ENCODE results near the gene PNN. TPM values are rescaled to one million over a fixed set of nuclear protein-coding genes. Genes with fewer than 3 reads are reported as not detected.
"Not testable (repeated sequence)": the region's sequence is repeated elsewhere in the genome, so short reads cannot be mapped to it uniquely, and the experiment has no call there.

Gene PNN
- total RNA-seq, 2 experiments from 2014 or later = 108 to 111 TPM

DNA sequence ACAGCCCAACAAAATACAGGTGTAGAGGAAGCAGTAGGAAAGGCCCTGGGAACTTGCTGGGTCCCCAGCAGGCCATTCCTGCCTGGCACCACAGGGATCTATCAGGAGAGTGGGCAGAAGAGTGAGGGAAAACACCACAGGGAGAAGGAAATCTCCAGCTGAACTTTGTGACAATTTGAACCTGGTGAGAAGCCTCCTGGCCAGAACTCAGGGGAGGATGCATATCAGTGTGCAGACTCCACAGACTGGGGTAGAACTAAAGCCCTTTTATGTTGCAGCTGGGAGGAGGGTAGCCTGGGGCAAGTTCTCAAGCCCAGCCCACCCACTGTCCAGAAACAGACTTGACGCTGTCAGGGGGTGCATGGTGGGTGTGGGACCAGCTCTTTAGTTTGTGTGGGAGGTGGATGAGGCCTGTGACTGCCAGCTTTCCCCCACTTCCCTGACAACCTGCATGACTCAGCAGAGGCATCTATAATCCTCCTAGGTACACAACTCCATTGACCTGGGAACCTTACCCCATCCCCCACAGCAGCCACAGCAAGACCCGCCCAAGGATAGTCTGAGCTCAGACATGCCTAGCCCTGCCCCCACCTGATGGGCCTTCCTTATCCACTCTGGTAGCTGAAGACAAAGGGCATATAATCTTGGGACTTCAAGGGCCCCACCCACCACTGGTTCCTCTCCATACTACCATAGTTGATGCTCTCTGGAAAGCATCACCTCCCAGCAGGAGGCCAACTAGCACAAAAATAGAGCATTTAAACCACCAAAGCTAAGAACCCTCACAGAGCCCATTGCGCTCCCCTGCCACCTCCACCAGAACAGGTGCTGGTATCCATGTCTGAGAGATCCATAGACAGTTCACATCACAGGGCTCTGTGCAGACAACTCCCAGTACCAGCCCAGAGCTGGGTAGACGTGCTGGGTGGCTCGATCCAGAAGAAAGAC, 28.9 kb downstream of the PNN start:
- DNase-seq = no peak
- Mint-ChIP-seq H3K36me3 (peaks cover 5% of the 10 kb centered on the region), H3K27me3 (no peaks in the 10 kb centered on the region), H3K4me1 (peaks cover 16% of the 10 kb centered on the region), H3K9me3 (peaks cover 13% of the 10 kb centered on the region), H3K27ac (no peak overlapping the region), H3K4me3 (no peak overlapping the region)

DNA sequence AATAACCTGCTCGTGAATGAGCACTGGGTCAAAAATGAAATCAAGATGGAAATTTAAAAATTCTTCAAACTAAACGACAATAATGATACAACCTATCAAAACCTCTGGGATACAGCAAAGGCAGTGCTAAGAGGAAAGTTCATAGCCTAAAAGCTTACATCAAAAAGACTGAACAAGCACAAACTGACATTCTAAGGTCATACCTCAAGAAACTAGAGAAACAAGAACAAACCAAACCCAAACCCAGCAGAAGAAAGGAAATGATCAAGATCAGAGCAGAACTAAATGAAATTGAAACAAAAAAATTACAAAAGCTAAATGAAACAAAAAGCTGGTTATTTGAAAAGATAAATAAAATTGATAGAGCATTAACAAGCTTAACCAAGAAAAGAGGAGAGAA, 32.4 kb downstream of the PNN start:
- H3K36me3 Mint-ChIP-seq, DNase-seq, H3K27me3 Mint-ChIP-seq: not testable (repeated sequence)
- Mint-ChIP-seq H3K4me3 (peak overlapping the region; percentile 11), H3K27ac (peak overlapping the region; percentile 52), H3K4me1 (peaks cover 16% of the 10 kb centered on the region), H3K9me3 (peaks cover 13% of the 10 kb centered on the region)

DNA sequence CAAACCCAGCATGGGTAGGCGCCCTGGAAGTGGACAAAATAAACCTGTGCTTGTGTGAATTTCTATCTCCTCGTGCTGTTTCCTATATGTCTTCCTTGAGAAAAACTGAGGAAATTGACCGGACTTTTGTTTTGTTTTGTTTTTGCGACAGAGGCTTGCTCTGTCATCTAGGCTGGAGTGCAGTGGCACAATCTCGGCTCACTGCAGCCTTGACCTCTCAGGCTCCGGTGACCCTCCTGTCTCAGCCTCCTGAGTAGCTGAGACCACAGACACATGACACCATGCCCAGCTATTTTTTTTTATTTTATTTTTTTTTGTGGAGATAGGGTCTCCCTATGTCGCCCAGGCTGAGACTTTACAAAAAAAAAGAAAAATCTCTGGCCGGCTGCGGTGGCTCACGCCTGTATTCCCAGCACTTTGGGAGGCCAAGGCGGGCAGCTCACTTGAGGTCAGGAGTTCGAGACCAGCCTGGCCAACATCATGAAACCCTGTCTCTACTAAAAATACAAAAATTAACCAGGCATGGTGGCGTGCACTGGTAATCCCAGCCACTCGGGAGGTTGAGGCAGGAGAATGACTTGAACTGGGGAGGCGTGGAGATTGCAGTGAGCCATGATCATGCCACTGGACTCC, 36.2 kb downstream of the PNN start:
- Mint-ChIP-seq H3K4me3 (no peak overlapping the region), H3K9me3 (peaks cover 13% of the 10 kb centered on the region), H3K4me1 (peaks cover 14% of the 10 kb centered on the region), H3K27ac (no peak overlapping the region), H3K27me3 (no peaks in the 10 kb centered on the region), H3K36me3 (peaks cover 5% of the 10 kb centered on the region)
- DNase-seq = no peak

DNA sequence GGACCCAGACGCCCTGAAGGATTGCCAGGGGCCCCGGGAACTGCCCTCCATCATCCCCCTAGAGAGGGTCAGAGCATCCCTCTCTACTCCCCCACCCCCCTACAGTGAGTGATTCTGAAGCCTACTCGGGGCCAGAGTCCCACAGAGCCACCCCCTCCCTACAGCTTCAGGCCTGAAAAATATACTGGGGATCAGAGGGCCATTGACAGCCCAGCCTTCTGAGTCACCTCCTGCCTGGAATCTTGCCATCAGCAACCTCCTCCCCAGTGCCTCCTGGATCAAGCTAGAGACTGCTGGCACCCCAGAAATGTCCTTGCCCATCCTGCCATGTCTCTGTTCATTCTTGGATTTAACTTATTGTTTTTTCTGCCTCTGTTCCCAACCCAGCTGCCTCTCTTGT, 37.0 kb downstream of the PNN start:
- Mint-ChIP-seq H3K36me3 (no peaks in the 10 kb centered on the region), H3K9me3 (peaks cover 10% of the 10 kb centered on the region), H3K27me3 (no peaks in the 10 kb centered on the region), H3K27ac (no peak overlapping the region), H3K4me3 (no peak overlapping the region), H3K4me1 (peaks cover 13% of the 10 kb centered on the region)
- DNase-seq = no peak

DNA sequence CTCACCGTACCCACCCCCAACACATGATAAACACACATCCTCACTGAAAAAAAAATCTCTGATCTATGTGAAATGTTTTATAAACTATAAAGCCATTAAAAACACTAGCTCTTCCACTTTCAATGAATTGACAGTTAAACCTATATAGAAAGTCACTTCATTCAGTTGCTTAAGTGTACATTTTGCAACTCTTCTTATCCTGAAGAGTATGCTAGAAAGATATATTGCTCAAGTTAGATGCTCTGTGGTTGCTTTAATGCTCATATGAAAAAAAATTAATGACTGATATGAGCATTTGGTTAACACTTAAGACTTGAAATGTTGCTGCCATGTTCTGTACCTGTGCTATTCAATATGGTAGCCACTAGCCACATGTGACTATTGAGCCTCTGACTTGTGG, 37.6 kb downstream of the PNN start:
- no peak overlapping the region for H3K4me3 Mint-ChIP-seq
- DNase-seq = no peak
- no peaks in the 10 kb centered on the region for H3K36me3 Mint-ChIP-seq
- H3K27me3 Mint-ChIP-seq = no peaks in the 10 kb centered on the region
- H3K27ac Mint-ChIP-seq = no peak overlapping the region
- peaks cover 8% of the 10 kb centered on the region for H3K9me3 Mint-ChIP-seq
- peaks cover 14% of the 10 kb centered on the region for H3K4me1 Mint-ChIP-seq

DNA sequence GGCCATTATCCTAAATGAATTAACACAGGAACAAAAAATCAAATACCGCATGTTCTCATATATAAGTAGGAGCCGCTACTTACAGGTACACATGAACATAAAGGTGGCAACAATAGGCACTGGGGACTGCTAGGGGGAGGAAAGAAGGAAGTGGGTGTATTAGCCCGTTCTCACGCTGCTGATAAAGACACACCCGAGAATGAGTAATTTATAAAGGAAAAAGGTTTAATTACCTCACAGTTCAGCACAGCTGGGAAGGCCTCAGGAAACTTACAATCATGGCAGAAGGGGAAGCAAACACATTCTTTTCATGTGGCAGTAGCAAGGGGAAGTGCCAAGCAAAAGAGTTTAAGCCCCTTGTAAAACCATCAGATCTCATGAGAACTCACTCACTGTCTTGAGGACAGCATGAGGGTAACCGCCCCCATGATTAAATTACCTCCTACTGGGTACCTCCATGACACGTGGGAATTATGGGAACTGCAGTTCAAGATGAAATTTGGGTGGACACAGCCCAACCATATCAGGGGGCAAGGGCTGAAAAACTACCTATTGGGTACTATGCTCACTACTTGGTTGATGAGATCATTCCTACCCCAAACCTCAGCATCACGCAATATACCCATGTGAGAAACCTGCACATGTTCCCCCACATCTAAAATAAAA, 42.3 kb downstream of the PNN start:
- DNase-seq = no peak
- H3K4me1 Mint-ChIP-seq = peaks cover 19% of the 10 kb centered on the region
- no peaks in the 10 kb centered on the region for H3K27me3 Mint-ChIP-seq
- no peak overlapping the region for H3K27ac Mint-ChIP-seq
- H3K9me3 Mint-ChIP-seq = peaks cover 6% of the 10 kb centered on the region
- no peaks in the 10 kb centered on the region for H3K36me3 Mint-ChIP-seq
- no peak overlapping the region for H3K4me3 Mint-ChIP-seq

DNA sequence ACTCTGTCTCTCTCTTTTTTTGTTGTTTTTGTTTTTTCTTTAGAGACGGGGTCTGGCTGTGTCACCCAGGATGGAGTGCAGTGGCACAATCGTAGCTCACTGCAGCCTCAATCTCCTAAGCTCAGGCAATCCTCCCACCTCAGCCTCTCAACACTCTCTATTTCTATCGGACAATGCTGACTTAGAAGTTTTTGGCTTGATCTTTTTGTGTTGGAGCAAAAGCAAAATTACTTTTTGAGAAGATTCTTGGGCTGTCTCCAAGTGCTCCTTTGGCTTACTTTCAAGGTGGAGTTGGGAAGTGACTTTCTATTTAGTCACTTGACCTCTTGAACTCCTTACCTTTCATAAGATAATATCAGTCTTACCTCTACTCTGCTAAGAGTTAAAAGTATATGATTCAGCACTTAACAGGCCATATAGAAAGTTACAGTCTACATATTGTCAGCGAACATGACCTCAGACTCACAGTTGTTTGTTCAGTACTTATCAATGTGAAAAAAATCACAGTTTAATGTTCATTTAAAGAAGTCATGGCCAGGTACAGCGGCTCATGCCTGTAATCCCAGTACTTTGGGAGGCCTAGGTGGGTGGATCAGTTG, 43.2 kb downstream of the PNN start:
- no peak for DNase-seq
- Mint-ChIP-seq H3K36me3 (no peaks in the 10 kb centered on the region), H3K9me3 (peaks cover 6% of the 10 kb centered on the region), H3K4me3 (no peak overlapping the region), H3K27me3 (no peaks in the 10 kb centered on the region), H3K4me1 (peaks cover 19% of the 10 kb centered on the region), H3K27ac (peak overlapping the region; percentile 42)

DNA sequence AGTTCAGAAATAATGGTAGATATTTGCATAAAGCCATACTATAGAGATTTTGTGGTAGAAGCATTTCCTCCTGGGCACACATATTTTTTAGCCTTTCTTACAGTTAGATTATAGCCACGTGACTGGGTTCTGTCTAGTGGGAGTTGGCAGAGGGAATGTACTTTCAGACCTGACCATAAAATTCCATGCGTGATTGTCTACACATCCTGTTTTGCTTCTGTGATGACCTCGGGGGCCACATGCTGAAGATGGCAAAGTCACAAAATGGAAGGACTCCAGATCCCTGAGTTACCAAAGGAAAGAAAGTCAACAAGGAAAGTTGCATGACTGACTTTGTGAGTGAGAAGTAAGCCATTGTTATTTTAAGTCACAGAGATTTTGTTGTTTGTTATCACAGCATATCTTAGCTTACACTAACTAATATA, 44.0 kb downstream of the PNN start:
- no peaks in the 10 kb centered on the region for H3K27me3 Mint-ChIP-seq
- H3K4me3 Mint-ChIP-seq = no peak overlapping the region
- DNase-seq = no peak
- H3K27ac Mint-ChIP-seq = no peak overlapping the region
- H3K9me3 Mint-ChIP-seq = peaks cover 6% of the 10 kb centered on the region
- peaks cover 19% of the 10 kb centered on the region for H3K4me1 Mint-ChIP-seq
- H3K36me3 Mint-ChIP-seq = no peaks in the 10 kb centered on the region

DNA sequence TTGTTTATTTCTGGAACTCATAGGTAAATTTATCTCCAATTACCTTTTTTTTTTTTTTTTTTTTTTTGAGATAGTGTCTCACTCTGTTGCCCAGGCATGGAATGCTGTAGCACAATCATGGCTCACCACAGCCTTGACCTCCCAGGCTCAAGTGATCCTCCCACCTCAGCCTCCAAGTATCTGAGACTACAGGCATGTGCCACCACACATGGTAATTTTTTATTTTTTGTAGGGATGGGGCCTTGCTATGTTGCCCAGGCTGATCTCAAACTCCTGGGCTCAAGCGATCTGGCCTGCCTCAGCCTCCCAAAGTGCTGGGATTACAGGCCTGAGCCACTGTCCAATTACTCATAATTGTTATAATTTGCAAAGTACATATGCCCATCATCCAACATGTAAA, 45.4 kb downstream of the PNN start:
- H3K9me3 Mint-ChIP-seq, H3K27me3 Mint-ChIP-seq, H3K4me3 Mint-ChIP-seq, H3K27ac Mint-ChIP-seq, DNase-seq, H3K36me3 Mint-ChIP-seq: not testable (repeated sequence)
- peaks cover 19% of the 10 kb centered on the region for H3K4me1 Mint-ChIP-seq

DNA sequence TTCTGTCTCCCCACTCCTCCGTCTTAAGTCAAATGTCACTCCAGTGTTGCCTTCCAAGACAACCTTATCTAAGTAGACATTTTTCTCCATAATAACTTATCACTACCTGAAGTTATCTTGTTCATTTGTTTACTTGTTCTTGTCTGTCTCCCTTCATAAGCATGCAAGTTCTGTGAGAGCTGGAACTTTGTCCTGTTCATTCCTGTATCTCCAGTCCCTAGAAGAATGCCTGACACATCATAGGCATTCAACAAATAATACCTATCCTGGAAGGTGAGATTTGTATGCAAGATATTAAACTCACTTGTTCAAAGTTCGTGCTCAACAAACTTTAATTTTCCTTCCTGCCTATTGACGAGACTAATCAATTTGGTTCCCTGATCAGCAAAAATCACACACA, 53.0 kb downstream of the PNN start:
- Mint-ChIP-seq H3K36me3 (no peaks in the 10 kb centered on the region), H3K4me3 (no peak overlapping the region), H3K9me3 (no peaks in the 10 kb centered on the region), H3K27me3 (no peaks in the 10 kb centered on the region), H3K27ac (peak overlapping the region; percentile 94), H3K4me1 (peaks cover 36% of the 10 kb centered on the region)
- DNase-seq = no peak

DNA sequence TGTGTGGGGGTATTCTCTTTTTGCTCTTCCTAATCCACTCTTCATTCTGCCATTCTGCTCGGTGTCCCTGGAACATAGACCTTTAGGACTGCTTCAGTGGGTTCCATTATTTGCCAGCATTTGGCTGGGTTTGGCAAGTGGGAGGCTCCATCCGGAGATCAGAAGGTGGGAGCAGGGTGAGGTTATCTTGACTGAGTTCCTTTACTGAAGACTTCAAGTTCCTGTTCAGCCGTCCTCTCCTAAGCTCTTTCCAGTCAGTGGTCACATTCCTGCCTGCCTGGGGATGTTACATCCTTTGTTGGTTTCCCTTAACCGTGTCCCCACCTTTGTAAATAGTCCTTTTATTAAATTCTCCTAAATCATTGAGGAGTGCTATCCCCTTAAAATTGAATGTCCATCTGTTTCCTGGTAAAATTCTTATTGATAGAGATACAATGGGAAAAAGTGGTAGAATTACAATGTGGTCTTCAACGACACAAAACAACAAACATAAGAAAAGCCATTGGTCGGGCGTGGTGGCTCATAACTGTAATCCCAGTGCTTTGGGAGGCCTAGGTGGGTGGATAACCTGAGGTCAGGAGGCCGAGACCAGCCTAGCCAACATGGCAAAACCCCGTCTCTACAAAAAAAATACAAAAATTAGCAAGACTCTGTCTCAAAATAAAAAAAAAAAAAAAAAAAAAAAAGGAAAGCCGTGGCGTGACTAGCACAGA, 53.6 kb downstream of the PNN start:
- Mint-ChIP-seq H3K27ac (peak overlapping the region; percentile 94), H3K4me3 (peak overlapping the region; percentile 39), H3K27me3 (no peaks in the 10 kb centered on the region), H3K9me3 (no peaks in the 10 kb centered on the region), H3K4me1 (peaks cover 38% of the 10 kb centered on the region), H3K36me3 (no peaks in the 10 kb centered on the region)
- no peak for DNase-seq

DNA sequence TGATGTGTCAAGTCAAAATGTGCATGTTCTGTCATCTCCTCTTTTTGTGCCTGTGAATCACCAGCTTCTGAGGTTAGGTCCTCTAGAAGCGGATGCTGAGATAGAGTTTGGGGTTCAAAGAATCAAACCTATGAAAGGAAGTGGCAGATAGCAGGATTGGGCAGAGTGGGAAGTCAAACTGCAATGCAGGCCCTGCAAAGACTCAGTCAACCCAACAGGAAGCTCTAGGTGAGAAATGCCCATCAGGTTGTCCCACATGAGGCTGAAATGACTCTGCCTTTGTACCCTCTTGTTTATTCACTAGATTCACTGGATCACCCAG, 54.1 kb downstream of the PNN start:
- H3K4me1 Mint-ChIP-seq = peaks cover 40% of the 10 kb centered on the region
- H3K27me3 Mint-ChIP-seq = no peaks in the 10 kb centered on the region
- no peak overlapping the region for H3K4me3 Mint-ChIP-seq

DNA sequence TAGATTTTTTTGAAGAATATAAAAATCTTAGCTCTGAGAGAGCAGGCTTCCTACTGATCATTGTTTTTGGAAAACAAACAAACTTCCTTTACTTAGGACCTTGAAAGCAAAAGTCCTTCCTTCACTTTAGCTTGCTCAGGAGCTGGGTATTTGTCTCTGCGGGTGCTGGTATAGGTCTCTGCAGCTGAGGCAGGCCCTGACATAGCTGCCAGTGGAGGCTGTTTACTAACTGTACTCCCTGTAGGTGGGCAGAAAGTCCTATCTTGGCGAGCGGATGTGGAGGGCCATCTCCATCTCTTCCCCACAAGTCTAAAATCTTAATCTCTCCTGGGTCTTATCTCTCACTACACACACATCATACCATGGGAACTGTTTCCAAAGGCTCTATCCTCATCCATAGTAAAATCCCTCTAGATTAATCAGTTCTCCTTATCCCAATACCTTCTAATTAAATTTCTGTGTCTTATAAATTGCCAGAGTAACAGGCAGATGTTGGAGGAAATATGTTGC, 54.6 kb downstream of the PNN start:
- no peak overlapping the region for H3K4me3 Mint-ChIP-seq
- H3K36me3 Mint-ChIP-seq = no peaks in the 10 kb centered on the region
- H3K27ac Mint-ChIP-seq = peak overlapping the region; percentile 94
- no peaks in the 10 kb centered on the region for H3K9me3 Mint-ChIP-seq
- H3K4me1 Mint-ChIP-seq = peaks cover 40% of the 10 kb centered on the region
- DNase-seq = no peak
- H3K27me3 Mint-ChIP-seq = no peaks in the 10 kb centered on the region

More for the DNA sequence above, 54.1 kb downstream of the PNN start:
- H3K36me3 Mint-ChIP-seq = no peaks in the 10 kb centered on the region
- DNase-seq = peak; percentile 65
- peak overlapping the region; percentile 94 for H3K27ac Mint-ChIP-seq
- H3K9me3 Mint-ChIP-seq = no peaks in the 10 kb centered on the region

DNA sequence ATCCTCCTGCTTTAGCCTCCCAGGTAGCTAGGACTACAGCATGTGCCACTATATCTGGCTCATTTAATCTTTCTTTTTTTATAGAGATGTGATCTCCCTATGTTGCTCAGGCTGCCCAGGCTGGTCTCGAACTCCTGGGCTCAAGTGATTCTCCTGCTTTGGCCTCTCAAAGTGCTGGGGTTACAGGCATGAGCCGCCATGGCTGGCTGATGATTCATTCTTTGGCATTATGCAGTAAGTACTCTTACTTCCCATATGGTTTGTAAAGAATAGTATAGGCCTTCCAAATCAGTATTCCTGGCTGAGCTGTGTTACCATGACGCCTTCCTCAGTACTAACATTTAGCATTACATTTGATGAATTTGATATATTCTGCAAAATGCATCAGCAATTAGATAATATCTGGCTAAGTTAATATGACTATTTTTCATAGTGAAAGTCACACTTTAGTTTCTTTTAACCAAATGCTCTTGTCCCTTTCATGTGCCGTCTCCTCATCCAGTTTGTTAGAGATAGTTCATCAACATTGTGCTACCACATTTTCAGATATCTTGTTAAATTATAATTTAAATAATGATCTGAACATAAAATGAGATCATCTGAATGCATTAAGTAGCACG, 55.5 kb downstream of the PNN start:
- peaks cover 40% of the 10 kb centered on the region for H3K4me1 Mint-ChIP-seq
- no peak overlapping the region for H3K4me3 Mint-ChIP-seq
- H3K36me3 Mint-ChIP-seq = no peaks in the 10 kb centered on the region
- H3K27me3 Mint-ChIP-seq = no peaks in the 10 kb centered on the region
- H3K27ac Mint-ChIP-seq = peak overlapping the region; percentile 90
- peak; percentile 10 for DNase-seq
- no peaks in the 10 kb centered on the region for H3K9me3 Mint-ChIP-seq
